IPS-18a (cell line): ENCODE results near the gene ZNF503.
A peak's percentile ranks its signal among the peaks of the same experiment; 100 is the strongest.

Experiments used
- H3K27ac ChIP-seq: one replicate; pipeline ENCODE4 v1.5.1; 2013; ENCODE audit warnings: low read length
- H3K27me3 ChIP-seq: one replicate; pipeline ENCODE4 v1.6.1; 2013; ENCODE audit warnings: mild to moderate bottlenecking, low read length; ENCODE audit not compliant: control insufficient read depth, insufficient read depth
- H3K36me3 ChIP-seq: one replicate; pipeline ENCODE4 v1.6.1; 2013; ENCODE audit warnings: low read depth, low read length; ENCODE audit not compliant: control insufficient read depth
- H3K4me1 ChIP-seq: one replicate; pipeline ENCODE4 v1.6.1; 2013; ENCODE audit warnings: low read depth, low read length; ENCODE audit not compliant: control insufficient read depth
- H3K4me3 ChIP-seq: one replicate; pipeline ENCODE4 v1.5.1; 2013; ENCODE audit warnings: low read length
- H3K9ac ChIP-seq: one replicate; pipeline ENCODE4 v1.6.1; 2013; ENCODE audit warnings: mild to moderate bottlenecking, low read length, moderate library complexity
- H3K9me3 ChIP-seq: one replicate; pipeline ENCODE4 v1.6.1; 2013; ENCODE audit warnings: low read depth, low read length; ENCODE audit not compliant: control insufficient read depth

The ZNF503 gene

DNA sequence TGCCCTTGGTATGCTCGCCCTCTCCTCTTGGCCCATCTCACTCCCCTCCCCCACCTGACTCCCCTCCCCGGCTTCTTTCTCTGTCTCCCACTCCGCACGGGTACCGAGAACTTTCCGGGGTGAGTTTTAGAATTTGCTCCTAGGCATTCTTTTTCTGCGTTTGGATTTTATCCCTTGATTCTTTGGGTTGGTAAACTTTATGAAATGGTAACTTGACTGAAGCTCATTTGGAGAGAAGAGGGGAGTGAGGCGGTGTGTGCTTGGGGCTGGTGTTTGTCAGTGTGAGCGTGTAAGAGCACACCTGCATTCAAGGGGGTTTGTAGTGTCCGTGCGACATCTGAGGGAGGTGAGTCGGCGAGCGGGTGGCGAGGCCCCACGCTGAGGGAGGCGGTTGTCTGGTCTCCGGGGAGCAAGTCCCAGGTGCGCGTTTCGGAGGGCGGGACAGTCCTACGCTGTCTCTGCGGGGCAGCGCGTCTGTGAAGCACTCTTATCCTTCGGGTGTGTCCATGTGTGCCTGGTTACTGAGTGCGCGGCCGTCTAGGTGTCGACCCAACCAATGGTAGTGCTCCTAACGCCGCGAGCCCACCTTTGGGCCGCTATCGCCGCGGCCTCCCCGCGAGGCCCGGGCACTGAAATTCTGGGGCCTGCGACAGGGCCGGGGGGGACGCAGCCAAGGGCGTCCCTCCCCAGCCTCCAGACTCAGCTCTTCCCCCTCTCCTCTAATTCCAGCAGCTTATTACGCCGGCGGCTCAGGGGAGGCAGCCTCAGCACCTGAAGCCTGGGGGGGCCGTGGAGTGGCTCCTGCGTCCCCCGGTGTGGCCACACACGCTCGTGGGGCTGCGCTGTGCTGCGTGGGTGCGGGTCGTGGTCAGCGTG lies 2.6 kb upstream of the ZNF503 start:
- Histone ChIP-seq H3K27ac (no peak overlapping the region), H3K4me3 (peak overlapping the region; percentile 77), H3K4me1 (peaks cover 41% of the 10 kb centered on the region), H3K9me3 (peaks cover 2% of the 10 kb centered on the region), H3K36me3 (no peaks in the 10 kb centered on the region), H3K27me3 (peaks cover 99% of the 10 kb centered on the region), H3K9ac (no peak overlapping the region)

DNA sequence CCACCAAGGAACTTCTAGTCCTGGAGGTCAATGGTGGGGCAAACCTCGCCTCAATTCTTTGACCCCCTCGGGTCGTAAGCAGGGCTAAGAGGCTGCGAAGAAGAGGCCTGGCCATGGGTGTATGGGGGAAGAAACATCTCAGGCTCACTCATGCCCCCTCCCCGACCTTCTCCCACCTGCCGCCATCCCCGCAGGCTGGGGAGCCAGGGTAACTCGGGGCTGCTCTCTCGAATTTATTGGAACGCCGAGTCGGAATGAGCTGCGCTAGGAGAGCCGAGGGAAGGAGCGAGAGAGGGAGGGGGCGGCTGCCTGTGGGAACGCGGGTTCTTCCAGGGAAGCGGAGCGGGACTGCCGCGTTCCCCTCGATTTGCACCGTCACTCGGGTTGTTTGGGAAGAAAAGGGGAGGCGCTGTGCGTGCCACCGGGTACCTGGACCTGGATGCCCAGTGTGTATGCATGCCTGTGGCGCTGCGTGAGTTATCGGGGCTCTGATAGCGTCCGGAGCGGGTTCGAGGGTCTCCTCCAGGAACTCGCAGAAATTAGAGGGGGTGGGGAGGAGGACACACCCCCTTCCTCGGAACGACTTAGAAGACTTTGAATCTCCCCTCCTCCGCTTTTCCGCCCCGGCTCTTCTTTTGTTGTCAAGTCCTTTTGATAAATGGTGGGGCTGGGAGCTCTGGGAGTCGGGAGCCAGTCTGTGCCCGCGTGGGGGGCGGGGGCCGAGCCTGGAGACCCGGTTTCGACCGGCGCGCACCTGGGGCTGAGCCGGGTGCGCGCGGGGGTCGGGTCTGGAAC lies 1.8 kb upstream of the ZNF503 start:
- H3K9ac ChIP-seq = peak overlapping the region; percentile 32
- H3K27ac ChIP-seq = no peak overlapping the region

DNA sequence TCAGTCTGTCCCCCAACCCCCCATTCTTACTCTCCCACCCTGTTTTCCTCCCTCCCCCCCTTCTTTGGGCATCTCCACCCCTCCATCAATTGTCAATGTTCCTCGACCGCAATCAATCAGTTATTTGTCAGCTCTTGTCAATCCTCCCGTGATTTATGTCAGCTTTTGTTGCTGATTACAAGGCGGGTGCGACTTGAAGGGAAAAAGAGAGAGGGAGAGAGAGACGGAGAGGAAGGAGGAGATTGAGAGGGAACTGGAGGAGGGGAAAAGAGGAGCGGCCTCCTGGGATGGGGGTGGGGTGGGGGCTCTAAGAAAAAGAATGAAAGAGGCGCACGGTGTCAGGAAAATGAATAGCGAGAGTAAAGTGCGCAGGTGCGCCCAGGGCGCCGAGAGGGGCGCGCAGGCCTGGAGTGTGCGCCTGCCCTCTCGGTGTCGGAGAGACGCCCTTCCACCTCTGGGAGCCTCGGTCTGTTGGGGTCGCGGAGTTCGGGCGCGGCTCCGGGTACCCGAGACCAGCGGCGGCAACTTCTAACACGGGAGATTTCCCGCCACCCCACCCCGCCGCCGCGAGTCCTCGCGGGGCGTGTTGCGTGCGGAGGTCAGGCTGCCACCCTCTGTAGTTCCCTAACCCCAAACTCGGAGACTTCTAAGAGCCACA lies 1.1 kb upstream of the ZNF503 start:
- peaks cover 44% of the 10 kb centered on the region for H3K4me1 ChIP-seq
- no peaks in the 10 kb centered on the region for H3K36me3 ChIP-seq
- peak overlapping the region; percentile 32 for H3K9ac ChIP-seq
- H3K27me3 ChIP-seq = peaks cover 99% of the 10 kb centered on the region
- no peak overlapping the region for H3K27ac ChIP-seq
- peak overlapping the region; percentile 77 for H3K4me3 ChIP-seq
- peaks cover 2% of the 10 kb centered on the region for H3K9me3 ChIP-seq

More for the DNA sequence above, 1.8 kb upstream of the ZNF503 start:
- H3K4me3 ChIP-seq = peak overlapping the region; percentile 77
- H3K4me1 ChIP-seq = peaks cover 41% of the 10 kb centered on the region
- H3K36me3 ChIP-seq = no peaks in the 10 kb centered on the region
- peaks cover 2% of the 10 kb centered on the region for H3K9me3 ChIP-seq
- H3K27me3 ChIP-seq = peaks cover 99% of the 10 kb centered on the region

DNA sequence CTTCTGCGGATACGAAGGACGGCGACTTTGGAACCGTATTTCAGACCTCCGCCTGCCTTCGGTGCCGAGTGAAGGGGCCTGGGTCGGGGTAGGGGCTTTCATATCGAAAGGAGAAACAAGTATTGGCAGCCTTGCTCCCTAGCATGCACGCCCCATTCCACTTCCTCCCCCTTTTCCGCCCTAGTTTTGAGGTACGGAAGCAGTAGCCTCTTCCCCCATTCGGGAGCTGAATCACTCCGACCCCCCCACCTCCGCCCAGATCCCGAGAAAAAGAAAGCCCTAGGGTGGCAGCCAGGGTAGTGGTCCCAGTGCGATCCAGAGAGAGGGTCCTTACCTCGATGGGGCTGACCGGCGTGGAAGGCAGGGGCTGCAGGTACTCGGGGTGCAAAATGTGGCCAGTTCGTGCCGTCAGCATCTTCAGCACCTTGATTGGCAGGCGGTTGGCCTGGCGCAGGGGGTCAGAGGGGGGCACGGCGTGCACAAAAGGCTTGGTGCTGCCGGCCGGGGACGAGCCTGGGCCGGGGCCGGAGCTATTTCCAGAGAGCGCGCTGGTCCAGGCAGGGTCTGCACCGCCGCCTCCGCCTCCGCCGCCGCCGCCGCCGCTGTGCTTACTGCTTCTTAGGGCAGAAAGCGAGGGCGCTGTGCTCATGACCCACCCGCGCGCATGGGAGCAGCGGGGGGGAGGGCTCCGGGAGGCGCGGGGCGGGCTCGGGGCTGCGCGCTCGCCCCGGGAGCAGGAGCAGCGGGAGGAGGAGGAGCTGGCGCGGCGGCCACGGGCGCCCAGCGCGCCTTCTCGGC lies 594 bp downstream of the ZNF503 start:
- Histone ChIP-seq H3K4me1 (peaks cover 31% of the 10 kb centered on the region), H3K9me3 (no peaks in the 10 kb centered on the region), H3K4me3 (peak overlapping the region; percentile 77), H3K36me3 (no peaks in the 10 kb centered on the region), H3K27ac (no peak overlapping the region), H3K9ac (peak overlapping the region; percentile 39), H3K27me3 (peaks cover 99% of the 10 kb centered on the region)

DNA sequence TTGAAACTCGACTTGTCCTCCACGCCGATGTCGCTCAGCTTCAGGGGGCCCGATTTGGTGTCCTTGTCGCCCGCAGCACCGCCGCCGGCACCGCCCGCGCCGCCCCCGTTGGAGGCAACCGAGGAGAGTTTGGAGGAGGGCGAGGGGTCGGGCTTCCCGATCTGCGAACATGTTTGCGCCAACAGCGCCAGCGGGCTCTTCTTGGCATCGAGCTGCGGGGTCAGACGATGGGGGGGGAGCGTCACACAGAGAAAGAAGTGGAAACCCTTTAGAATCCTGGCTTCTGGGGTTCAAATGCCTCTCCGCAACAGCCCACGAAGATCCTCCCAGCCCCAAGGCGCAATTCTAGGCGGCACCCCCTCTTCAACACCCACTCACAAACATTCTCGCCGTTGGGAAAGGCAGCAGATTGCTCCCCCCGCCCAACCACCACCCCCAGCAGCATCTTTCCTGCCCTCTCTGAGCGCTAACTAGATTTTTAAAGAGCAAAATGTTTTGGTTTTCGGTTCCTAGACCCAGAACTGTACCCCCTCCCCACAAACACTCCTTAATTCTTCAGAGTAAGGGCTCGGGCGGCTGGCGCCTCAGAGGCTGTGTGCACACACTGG lies 1.3 kb downstream of the ZNF503 start:
- Histone ChIP-seq H3K27ac (no peak overlapping the region), H3K4me3 (peak overlapping the region; percentile 77), H3K9me3 (no peaks in the 10 kb centered on the region), H3K36me3 (no peaks in the 10 kb centered on the region), H3K27me3 (peaks cover 99% of the 10 kb centered on the region), H3K4me1 (peaks cover 26% of the 10 kb centered on the region), H3K9ac (peak overlapping the region; percentile 39)

DNA sequence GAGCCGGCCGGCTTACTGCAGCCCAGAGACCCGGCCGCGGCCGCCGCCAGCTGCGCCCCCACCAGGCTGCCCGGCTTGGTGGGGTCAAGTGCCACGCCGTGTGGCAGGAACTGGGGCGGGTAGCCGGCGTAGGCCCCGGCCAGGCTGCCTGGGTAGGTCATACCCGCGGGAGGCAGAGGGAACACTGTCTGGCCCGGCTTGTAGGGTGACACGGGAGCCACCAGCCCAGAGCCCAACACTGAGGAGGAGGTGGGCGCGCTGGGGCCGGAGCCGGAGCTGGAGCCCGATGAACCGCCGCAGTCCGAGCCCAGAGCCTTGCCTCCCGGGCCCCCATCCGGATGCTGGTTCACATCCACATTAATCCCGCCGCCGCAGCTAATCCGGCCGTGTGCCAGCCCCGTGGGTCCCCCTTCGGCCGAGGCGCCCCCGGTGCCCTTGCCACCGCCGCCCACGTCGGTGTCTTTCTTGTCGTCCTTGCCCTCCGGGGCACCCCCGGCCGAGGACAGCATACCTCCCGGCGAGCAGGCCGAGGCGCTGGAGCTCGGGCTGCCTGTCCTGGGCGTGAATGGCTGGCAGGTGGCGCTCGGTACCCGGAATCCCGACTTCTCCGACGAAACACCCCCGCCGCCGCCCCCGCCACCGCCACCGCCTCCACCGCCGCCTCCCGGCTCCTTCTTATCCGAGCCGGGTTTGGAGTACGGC lies 2.0 kb downstream of the ZNF503 start:
- Histone ChIP-seq H3K27ac (no peak overlapping the region), H3K4me3 (peak overlapping the region; percentile 77), H3K9ac (no peak overlapping the region), H3K4me1 (peaks cover 26% of the 10 kb centered on the region), H3K27me3 (peaks cover 99% of the 10 kb centered on the region), H3K36me3 (no peaks in the 10 kb centered on the region), H3K9me3 (no peaks in the 10 kb centered on the region)

DNA sequence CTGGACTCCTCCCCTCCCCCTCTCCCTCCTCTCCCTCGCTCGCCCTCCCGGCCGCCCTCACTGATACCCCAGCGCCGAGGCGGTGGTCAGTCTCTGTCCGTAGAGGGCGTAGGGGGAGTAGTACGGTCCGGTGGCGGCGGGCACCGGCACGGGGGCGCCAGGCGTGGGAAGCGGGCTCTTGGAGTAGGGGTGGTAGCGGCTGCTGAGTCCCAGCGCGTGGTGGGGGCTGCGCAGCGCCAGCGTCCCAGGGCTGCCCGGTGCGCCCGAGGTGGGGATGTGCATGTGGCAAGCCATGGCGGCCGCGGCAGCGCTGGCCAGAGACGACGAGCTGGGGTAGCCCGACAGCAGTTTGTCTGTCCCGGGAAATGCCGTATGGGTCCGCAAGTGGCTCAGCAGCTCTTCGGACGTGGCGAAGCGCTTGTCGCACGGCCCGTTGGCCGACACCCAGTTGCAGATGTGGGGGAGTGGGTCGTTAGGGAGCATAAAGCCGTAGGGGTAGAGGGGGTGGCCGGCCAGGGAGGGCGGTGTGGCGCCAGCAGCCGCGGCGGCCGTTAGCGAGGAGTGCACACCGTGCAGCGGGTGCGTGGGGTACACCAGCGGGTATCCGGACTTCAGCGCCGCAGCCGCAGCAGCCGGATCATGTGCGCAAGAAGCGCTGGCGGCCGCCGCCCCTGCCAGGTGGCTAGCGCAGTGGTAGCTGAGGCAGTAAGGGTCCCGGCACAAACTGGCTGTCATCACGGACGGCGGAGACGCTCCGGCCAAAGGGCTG lies 2.7 kb downstream of the ZNF503 start:
- Histone ChIP-seq H3K9ac (no peak overlapping the region), H3K27ac (no peak overlapping the region), H3K36me3 (no peaks in the 10 kb centered on the region), H3K27me3 (peaks cover 99% of the 10 kb centered on the region), H3K4me1 (peaks cover 22% of the 10 kb centered on the region), H3K9me3 (no peaks in the 10 kb centered on the region), H3K4me3 (peak overlapping the region; percentile 38)

DNA sequence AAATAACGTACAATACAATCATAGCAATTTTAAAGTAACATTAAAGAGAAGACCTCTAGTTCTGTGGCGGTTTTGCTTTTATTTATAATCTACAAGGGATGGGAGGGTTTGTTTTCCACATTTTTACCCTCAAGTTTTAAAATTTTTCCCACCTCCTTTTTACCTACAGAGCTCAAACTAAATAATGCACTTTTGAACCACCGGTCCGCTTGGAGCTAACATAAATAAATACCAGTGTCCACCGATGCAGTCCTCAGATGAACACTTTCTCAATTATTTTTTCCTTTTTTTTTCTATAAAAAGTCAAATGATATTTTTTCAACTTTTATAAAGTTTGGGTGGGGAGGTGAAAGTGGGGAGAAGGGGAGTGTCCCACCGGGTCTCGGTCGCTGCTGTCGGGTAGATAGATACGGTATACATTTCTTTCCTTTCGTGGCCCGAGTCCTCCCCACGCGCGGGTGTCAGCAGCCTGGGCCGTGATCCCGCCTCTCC lies 3.3 kb downstream of the ZNF503 start:
- Histone ChIP-seq H3K4me3 (peak overlapping the region; percentile 38), H3K9me3 (no peaks in the 10 kb centered on the region), H3K4me1 (peaks cover 16% of the 10 kb centered on the region), H3K9ac (no peak overlapping the region), H3K27me3 (peaks cover 99% of the 10 kb centered on the region), H3K36me3 (no peaks in the 10 kb centered on the region), H3K27ac (no peak overlapping the region)

DNA sequence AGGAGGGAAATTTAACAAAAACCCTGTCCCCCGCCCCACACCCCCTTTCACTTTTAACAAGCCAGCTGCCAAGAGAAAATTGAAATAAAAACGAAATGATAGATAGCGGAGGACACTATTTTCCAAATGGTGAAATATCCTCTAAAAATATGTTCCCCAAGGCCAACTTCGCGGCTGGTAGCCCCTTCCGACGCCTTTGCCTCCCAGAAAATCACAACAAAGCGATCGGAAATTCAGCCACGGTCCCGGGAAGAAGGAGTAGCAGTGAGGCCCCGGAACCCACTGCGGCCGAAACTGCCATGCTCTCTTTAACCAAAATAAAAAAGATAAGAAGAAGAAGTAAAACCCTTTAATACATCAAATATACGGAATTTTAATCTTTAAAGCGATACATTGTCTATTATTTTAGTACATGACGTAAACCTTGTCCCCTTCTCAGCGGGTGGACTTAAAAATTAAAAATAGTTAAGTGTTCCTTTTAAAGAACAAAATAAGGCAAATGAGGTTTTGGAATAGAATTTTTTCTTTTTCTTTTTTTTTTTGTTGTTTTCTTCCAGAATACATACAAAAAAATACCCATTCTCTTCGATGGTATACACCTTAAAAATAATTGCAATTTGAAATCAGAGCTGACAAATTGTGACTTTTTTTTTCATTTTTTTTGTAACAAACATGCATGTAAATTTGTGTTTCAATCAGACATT lies 3.9 kb downstream of the ZNF503 start:
- no peak overlapping the region for H3K27ac ChIP-seq
- no peak overlapping the region for H3K9ac ChIP-seq
- peak overlapping the region; percentile 40 for H3K4me3 ChIP-seq

More for the DNA sequence above, 3.9 kb downstream of the ZNF503 start:
- H3K27me3 ChIP-seq = peaks cover 99% of the 10 kb centered on the region
- peaks cover 16% of the 10 kb centered on the region for H3K4me1 ChIP-seq
- H3K9me3 ChIP-seq = no peaks in the 10 kb centered on the region
- H3K36me3 ChIP-seq = no peaks in the 10 kb centered on the region
